SKM-1 treated with dmso at 0.1 percent for 144 hours (cell line): ENCODE measurements around the gene PDE4DIP.
"Not testable (repeated sequence)": the region's sequence is repeated elsewhere in the genome, so short reads cannot be mapped to it uniquely, and the experiment has no call there.

ENCODE experiments used
- DNase-seq: peaks from one replicate; lab custom pipeline; 2025; ENCODE audit not compliant: unreplicated experiment; lab: John Stamatoyannopoulos, UW

The PDE4DIP gene

GRCh38 chr1:148869634-148869961 is 25.4 kb downstream of the PDE4DIP start:
- not testable (repeated sequence) for DNase-seq

DNA sequence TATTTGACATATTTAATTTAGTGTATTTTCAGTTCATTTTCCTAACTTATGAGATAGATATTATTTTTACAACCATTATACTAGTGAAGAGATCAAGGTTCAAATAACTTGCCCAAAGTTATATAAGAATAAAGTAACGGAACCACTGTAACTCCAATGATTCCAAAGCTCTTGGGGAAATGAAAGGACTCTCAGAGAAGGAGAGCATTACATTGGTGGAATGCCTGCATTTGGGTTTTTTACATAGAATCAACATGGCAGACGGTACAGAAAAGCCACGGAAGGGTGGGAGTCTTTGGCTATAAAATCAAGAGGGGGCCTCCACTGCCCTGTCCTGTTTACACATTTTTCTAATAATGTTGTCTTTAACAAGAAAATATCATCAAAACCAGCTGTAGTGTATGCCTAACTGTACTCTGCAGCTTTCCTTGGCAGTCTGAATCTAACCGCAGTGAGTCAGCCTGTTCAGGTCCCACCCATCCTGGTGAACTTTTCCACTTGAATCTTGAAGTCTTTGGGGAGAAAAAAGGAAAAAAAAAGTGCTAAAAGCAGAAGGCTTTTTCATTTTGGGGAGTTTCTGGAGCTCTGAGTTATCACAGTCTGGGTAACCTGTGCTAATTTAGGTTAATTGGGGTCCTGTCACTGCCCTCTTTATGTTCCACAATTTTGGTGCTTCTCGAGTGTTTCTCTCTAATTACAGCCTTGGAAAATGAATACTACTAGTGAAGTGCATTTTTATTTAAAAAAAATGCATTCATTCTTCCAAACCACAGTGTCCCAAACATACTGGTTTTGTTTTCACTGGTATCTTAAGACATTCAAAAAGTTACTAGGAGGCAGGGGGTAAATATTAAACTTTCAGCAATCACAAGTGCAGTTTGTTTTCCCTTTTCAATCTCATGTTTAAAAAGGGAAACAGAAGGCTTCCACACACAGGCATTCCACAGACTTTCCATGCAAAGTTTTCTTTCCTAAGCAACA is 30.5 kb downstream of the PDE4DIP start:
- not testable (repeated sequence) for DNase-seq

GRCh38 chr1:148879812-148880416 is 35.7 kb downstream of the PDE4DIP start:
- DNase-seq: not testable (repeated sequence)

- DNase-seq: not testable (repeated sequence)
Observed at GRCh38 chr1:148881261-148881660, 37.0 kb downstream of the PDE4DIP start.

- not testable (repeated sequence) for DNase-seq
Observed at GRCh38 chr1:148885219-148885618, 41.0 kb downstream of the PDE4DIP start.

DNA sequence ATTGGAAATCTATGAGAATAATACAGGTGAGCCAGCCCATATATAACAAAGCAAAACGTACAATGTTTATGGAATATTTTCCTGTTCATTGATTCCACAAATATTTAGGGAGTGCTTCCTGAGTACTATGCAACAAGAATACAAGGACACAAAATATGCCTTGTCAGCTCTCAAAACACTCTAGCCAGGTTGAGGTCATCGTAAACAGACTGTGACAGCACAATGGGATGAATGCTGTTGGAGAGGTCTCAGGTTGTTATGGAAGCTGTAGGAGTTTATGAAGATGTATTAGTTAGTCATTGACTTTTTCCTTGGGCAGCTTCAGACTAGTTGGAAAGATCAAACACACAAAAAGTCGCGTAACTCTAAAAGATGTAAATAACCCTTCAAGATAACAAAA is 42.1 kb downstream of the PDE4DIP start:
- not testable (repeated sequence) for DNase-seq

DNA sequence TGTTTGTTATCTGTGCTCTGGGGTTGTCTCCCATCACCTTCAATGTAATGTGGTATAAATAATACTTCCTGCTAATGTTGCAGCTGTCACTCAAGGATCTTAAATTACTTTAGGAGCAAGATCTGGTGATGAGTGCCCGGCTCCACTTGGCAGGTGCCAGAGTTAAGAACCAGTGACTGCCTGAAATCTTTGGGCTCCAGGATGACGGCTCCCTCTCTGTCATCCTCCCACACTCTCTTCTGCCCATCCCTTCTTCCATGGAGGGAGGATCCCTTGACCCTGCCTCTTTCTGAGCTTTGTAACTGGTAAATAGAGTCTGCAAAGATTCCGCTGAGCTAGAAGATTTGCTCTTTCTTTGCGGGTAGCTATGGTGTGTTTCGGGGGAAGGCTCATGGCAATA is 44.4 kb downstream of the PDE4DIP start:
- DNase-seq: not testable (repeated sequence)

- not testable (repeated sequence) for DNase-seq
Observed at GRCh38 chr1:148889267-148890074, 45.2 kb downstream of the PDE4DIP start.

DNA sequence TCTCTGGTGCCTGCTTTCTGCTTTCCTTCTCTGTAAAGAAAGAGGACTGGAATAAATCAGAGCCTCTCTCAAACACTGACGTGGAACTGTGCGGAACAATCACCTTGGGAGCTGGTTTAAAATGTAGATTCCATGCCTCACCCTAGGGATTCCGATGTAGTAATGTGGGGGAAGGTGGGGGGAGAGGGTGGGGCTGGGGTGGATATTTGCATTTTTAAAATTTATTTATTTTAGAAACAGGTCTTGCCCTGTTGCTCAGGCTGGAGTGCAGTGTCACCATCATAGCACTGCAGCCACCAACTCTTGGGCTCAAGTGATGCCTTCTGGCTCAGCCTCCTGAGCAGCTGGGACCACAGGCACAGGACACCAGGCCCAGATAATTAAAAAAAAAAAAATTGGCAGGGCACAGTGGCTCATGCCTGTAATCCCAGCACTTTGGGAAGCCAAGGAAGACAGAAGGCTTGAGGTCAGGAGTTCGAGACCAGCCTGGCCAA is 45.9 kb downstream of the PDE4DIP start:
- DNase-seq: not testable (repeated sequence)

DNA sequence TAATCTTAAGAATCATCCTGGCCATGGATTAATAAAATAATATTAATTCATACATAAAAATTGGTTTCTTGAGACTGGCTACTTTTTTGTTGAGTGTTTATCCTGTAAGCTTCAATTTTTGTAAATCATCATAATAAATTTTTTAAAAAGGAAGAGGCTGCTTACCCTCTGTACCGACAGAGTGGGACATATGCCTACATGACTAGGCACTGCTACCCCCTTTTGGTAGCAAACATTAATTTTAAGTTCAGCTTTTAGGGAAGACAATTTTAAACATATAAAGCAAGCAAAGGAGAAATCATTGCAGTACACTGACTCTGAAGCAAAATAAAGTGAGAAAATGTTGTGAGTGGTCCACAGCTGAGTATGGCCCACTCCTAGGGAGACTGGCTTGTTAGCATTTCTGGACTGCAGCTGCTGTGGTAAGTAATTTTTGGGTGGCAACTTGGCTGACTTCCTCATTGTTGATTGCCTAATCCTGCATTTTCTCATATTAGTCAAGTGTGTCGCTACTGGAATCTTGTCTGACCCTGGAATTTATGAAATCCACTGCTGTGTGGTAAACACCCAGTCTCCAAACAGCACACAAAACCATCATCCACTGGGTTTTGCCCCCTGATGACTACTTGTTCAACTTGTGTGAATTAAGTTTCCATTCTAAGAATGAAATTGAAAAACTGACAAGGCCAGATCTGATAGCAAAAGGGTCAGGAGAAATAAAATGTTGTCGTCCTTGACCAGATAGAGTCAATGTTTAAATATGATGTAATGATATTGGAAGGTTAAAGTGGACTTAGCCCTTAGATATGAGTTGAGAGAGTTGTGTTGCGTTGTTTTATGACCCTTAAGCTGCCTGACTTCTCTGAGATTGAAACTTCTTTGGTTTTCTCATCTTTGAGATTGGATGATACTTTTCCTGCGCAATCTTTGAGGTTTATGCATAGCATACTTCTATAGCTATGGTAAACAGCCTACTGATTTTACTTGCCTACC is 50.4 kb downstream of the PDE4DIP start:
- DNase-seq: not testable (repeated sequence)

GRCh38 chr1:148900026-148900425 is 55.8 kb downstream of the PDE4DIP start:
- DNase-seq: not testable (repeated sequence)

GRCh38 chr1:148900691-148901090 is 56.5 kb downstream of the PDE4DIP start:
- not testable (repeated sequence) for DNase-seq

GRCh38 chr1:148901150-148901952 is 57.1 kb downstream of the PDE4DIP start:
- DNase-seq: not testable (repeated sequence)

DNA sequence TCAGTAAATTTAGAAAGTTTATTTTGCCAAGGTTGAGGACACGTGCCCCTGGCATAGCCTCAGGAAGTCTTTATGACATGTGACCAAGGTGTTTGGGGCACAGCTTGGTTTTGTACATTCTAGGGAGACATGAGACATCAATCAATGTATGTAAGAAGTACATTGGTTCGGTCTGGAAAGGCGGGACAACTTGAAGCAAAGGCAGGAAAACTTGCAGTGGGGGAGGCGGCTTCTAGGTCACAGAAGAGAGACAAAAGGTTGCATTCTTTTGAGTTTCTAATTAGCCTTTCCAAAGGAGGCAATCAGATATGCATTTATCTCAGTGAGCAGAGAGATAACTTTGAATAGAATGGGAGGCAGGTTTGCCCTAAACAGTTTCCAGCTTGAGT is 57.7 kb downstream of the PDE4DIP start:
- not testable (repeated sequence) for DNase-seq

DNA sequence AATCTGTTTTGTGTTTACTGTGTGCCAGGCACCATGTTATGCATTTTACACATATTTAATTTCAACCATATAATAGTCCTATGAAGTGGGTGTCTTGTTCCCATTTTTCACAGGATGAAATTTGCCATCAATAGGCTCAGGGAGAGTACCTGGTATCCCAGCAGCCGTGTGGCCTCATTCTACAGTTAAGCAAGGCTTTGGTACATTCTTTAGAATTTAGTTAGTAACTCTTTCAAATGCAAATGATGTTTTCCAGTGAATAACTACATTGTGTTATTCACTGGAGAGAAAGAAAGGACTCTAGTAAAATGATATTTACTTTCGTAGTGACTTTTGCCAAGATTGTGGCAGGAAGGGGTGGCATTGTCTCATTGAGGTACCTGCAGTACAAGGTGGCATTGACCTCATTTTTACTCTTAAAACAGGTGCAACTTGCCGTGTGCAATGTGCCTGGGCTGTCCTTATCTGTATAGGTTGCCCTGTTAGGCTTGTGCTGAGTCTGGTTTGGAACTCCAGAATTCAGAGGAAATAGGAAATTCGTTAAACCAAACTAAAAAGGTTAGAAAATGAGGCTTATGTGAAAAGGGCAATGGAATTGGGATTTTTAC is 65.1 kb downstream of the PDE4DIP start:
- DNase-seq: not testable (repeated sequence)

GRCh38 chr1:148911303-148911928 is 67.2 kb downstream of the PDE4DIP start:
- not testable (repeated sequence) for DNase-seq

GRCh38 chr1:148916222-148916621 is 72.0 kb downstream of the PDE4DIP start:
- DNase-seq: not testable (repeated sequence)

DNA sequence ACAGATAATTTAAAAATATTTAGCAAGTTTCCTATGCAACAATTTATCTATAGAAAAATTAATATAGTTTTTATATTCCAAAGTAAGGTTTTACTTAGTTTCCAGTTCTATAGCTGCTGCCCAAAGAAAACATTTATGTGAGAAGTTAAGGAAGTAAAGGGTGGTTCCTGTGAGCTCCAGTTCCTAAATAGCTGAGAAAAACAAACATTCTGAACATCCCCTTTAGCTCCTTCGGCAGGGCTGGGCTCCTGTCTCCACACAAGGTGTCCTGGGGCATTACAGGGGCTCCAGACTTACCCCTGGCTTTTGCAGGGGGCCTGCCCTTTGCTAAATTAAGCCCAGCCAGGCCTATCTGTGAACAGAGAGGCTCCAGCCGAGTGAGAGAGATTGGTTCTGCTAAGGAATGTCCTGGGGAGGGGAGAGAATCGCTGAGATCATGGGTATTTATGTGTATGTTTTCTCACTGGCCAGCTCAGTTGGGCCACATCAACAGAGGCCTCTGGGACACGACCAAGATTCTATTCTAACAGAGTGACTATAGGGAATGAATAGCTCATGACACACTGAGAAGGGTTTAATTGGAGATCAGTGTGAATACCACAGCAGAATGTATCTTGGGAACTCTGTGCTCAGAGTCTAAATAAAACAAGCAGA is 72.6 kb downstream of the PDE4DIP start:
- not testable (repeated sequence) for DNase-seq
